ENCODE results near the gene CD109. TPM values are rescaled to one million over a fixed set of nuclear protein-coding genes. Genes with fewer than 3 reads are reported as not detected.

CD109 gene
- total RNA-seq, 4 donors from 2014 or later = 13.4 to 29.3 (median 20.2) TPM

GRCh38 chr6:73728548-73729205 lies 32.7 kb downstream of the CD109 start:
- no peak for TF ChIP-seq CTCF (IDR thresholded peaks at IDR 0.05)
- no peak for ATAC-seq (ENCODE audit: low FRiP score)
- no peak for DNase-seq (ENCODE audit: low spot score)

DNA sequence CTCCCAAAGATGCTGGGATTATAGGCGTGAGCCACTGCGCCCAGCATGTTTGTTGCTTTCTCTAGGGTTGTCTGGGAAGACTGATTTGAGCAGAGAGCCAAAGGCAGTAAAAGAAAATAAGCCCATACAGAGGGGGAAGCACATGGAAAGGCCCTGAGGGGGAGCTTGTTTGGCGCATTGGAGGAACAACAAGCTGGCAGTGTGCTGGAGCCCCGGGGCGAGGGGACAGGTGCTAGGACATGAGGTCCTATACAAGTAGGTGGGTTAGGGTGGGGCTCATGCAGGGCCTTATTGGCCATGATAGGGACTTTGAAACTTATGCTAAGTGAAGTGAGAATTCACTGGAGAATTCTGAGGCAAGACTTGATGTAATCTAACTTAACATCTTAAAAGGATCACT lies 35.3 kb downstream of the CD109 start:
- DNase-seq (ENCODE audit: low spot score) = no peak
- TF ChIP-seq CTCF (IDR thresholded peaks at IDR 0.05) = no peak
- no peak for ATAC-seq (ENCODE audit: low FRiP score)

DNA sequence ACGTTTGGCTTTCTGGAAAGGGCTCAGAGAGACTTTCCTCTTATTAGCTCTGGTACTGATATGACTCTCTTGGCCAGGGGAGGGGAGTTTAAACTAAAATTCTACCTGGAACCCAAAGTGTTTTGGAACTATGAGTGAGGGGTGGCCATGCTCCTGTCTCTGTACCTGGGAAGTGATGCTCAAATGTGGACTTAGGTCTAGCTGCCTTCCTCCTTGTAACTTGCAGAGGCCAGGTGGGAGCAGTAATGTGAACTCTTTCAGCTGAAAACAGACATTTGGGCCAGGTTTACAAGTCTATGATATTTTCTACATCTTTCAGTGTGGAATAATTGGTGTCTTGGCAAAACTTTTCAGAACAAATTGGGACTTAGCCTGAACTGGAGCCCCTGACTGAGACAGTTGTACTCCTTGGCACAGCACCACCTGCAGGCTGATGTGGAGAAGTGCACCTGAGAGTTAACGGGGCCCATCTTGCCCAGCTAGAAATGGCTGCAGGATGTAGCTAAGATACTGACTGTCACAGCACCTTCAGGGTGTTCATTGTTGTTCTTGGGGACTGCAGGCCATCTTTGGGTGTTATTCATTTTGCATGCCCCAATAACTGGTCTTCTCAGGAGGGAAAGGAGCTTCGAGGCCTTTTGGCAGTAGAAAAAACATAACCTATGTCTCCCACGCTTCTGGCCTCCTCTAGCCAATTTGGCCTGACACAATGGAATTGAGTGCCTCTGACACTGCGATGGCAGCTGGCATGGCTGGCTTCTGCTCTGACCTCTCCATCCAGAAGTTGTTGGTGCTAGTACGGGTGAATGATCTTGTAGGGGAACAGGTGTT lies 37.1 kb downstream of the CD109 start:
- ATAC-seq (ENCODE audit: low FRiP score) = peak; percentile 89
- TF ChIP-seq CTCF (IDR thresholded peaks at IDR 0.05) = peak in 1 of 3 donors; percentile 36
- DNase-seq (ENCODE audit: low spot score) = no peak

GRCh38 chr6:73733791-73734190 lies 37.8 kb downstream of the CD109 start:
- no peak for TF ChIP-seq CTCF (IDR thresholded peaks at IDR 0.05)
- ATAC-seq (ENCODE audit: low FRiP score) (no peak), DNase-seq (ENCODE audit: low spot score) (no peak)

GRCh38 chr6:73734832-73735453 lies 38.9 kb downstream of the CD109 start:
- TF ChIP-seq CTCF (IDR thresholded peaks at IDR 0.05) = no peak
- ATAC-seq (ENCODE audit: low FRiP score) (no peak), DNase-seq (ENCODE audit: low spot score) (no peak)

GRCh38 chr6:73738367-73739028 lies 42.5 kb downstream of the CD109 start:
- ATAC-seq (ENCODE audit: low FRiP score) = no peak
- no peak for DNase-seq (ENCODE audit: low spot score)
- no peak for TF ChIP-seq CTCF (IDR thresholded peaks at IDR 0.05)
